Stimulated activated CD4-positive, alpha-beta T cell treated with anti-CD3 and anti-CD28 coated beads, Interleukin-1b, Interleukin-23, amount 100 ng/mL, for 1 hour (primary cell): ENCODE measurements around the gene SLC25A6.
"Not testable (repeated sequence)": the region's sequence is repeated elsewhere in the genome, so short reads cannot be mapped to it uniquely, and the experiment has no call there.

Experiments
- DNase-seq, 2 donors: peaks; one replicate each; pipeline ENCODE4 v3.0.0-alpha.2; 2020; ENCODE audit warnings: low read depth in 2 of 2

The SLC25A6 gene

DNA sequence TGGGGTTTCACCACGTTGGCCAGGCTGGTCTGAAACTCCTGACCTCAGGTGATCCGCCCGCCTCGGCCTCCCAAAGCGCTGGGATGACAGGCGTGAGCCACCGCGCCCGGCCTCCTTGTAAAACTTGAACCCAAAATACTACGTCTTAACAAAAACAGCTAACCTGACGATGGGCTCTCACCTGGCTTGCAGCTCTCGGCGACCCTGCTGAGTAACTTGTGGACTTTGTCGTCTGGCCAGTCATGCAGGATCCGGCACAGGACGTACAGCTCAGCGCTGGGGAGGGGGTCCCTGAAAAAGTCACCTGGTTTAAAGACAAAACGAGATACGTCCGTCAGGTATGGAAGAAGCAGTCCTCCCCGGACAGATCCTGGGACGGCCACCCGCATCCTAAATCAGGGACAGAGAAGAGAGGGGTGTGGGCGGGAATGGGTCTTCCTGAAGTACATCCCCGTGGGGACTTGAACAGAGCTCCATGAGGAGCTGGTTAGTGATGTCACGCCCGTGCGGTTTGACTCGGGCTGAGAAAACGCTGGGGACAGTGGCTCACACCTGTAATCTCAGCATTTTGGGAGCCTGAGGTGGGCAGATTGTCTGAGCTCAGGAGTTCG lies 20.7 kb upstream of the SLC25A6 start:
- no peak for DNase-seq

DNA sequence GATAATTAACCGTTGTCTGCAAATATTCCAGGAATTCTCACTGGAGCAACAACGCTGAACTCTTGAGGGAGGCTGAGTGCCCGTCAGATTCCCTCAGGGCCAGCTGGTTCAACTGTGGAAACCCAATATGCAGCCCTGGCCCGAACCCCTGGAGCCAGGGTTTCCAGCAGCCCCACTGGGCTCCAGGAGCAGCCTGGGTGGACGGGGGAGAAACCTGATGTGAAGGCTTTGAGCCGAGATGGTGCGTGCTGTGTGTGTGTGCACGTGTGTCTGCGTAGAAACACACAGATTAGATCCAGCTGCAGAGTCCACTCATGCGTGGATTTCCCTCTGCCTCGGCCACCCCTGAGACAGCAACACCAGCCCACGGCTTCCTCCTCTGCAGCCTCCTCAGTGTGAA lies 19.4 kb upstream of the SLC25A6 start:
- DNase-seq, result no peak

DNA sequence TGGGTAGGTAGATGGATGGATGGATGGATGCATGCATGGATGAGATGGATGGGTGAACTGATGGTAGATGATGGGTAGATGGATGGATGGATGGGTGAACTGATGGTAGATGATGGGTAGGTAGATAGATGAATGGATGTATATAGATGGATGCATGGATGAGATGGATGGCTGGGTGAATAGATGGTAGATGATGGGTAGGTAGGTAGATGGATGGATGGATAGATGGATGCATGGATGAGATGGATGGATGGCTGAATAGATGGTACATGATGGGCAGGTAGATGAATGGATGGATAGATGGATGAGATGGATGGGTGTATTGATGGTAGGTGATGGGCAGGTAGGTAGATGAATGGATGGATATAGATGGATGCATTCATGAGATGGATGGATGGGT lies 15.1 kb upstream of the SLC25A6 start:
- DNase-seq, result no peak

DNA sequence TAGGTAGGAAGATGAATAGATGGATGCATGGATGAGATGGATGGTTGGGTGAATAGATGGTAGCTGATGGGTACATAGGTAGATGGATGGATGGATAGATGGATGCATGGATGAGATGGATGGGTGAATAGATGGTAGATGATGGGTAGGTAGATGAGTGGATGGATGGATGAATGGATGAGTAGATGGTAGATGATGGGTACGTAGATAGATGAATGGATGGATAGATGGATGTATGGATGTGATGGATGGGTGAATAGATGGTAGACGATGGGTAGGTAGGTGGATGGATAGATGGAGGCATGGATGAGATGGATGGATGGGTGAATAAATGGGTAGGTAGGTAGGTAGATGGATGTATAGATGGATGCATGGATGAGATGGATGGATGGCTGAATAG lies 13.9 kb upstream of the SLC25A6 start:
- DNase-seq, result not testable (repeated sequence)

DNA sequence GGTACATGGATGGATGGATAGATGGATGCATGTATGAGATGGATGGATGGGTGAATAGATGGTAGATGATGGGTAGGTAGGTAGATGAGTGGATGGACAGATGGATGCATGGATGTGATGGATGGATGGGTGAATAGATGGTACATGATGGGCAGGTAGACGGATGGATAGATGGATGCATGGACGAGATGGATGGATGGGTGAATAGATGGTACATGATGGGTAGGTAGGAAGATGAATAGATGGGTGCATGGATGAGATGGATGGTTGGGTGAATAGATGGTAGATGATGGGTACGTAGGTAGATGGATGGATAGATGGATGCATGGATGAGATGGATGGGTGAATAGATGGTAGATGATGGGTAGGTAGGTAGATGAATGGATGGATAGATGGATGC lies 12.0 kb upstream of the SLC25A6 start:
- DNase-seq, result not testable (repeated sequence)

DNA sequence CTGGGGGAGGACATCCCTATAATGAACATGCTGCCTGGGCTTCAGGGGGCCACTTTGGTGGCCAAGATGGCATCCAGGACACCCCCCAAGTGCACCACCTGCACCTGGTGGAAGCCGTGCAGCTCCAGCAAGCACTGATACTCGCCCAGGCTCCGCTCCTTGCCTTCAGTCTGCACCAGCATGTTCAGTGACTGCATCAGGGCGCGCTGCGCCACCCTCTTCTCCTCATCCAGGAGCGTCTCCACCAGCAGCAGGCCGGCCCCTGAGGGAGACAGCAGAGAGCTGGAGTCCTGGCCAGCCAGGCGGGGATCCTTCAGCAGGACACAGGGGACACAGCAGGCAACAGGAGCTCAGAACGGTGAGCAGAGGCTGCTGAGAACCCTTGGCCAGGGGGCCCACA lies 11.3 kb upstream of the SLC25A6 start:
- DNase-seq, result no peak

DNA sequence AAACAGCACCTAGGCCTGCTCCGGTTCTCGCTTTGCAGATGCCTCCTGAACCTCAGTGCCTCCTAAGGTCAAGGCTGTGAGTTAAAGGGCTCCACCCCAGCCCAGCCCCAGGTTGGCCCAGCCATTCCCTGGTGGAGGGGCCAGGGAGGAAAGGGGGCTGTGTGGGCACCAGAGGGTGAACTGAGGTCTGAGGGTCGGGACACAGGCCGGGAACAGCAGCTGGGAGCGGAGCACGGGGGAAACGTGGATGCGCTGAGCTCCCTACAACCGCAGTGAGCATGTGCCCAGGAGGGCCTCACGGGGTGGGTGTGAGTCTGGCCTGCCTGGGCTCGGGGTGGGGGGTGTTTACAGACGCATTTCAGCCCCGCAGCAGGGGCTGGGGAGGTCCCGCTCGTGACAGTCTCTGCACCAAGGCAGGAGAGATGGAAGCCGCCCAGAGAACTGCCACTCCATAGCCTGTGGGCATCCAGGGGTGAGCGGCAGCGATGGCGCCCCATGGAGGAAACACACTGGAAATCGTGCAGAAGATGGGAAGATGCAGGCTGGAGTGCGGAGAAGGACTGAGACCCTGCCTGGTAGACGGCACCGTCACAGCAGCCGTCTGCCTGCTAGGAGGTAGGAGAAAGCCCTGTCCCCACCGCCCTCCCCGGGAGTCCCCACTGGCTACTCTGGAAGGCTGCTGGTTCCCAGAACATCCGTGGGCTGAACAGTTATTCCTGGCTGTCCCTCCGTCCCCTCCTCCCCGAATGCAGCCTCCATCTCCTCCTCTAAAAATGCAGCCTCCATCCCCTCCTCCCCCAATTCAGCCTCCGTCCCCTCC lies 9.9 kb upstream of the SLC25A6 start:
- no peak for DNase-seq

DNA sequence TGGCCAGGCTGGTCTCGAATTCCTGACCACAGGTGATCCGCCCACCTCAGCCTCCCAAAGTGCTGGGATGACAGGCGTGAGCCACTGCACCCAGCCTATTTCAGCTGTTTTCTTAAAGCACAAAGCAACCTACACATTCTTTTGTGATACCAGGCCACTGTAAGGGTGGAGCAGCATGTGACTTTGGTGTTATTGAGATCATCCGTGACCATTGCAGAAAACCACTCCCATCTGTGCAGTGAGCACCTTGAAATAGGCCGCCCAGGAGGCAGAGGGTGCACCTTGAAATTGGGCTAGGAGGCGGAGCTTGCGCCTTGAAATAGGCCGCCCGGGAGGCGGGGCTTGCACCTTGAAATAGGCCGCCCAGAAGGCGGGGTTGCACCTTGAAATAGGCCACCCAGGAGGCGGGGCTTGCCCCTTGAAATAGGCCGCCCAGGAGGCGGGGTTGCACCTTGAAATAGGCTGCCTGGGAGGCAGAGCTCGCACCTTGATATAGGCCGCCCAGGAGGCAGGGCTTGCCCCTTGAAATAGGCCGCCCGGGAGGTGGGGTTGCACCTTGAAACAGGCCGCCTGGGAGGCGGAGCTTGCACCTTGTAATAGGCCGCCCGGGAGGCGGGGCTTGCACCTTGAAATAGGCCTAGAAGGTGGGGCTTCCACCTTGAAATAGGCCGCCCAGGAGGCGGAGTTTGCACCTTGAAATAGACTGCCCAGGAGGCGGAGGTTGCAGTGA lies 9.0 kb upstream of the SLC25A6 start:
- DNase-seq, result no peak

DNA sequence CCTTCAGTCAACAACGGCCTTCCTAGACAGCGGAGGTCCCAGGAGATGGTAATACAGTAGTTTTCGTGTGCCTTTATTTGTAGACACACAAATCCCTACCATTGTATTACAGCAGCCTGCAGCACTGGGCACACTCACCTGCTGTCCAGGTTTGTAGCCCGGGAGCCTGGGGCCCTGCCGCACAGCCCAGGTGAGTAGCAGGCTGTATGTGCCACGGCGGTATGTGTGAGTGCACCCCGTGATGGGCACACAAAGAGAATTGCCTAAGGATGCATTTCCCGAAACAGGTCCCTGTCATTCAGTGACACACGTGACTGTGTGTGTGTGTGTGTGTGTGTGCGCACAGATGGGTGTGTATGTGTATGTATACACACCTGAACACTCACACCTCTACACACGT lies 8.1 kb upstream of the SLC25A6 start:
- no peak for DNase-seq

DNA sequence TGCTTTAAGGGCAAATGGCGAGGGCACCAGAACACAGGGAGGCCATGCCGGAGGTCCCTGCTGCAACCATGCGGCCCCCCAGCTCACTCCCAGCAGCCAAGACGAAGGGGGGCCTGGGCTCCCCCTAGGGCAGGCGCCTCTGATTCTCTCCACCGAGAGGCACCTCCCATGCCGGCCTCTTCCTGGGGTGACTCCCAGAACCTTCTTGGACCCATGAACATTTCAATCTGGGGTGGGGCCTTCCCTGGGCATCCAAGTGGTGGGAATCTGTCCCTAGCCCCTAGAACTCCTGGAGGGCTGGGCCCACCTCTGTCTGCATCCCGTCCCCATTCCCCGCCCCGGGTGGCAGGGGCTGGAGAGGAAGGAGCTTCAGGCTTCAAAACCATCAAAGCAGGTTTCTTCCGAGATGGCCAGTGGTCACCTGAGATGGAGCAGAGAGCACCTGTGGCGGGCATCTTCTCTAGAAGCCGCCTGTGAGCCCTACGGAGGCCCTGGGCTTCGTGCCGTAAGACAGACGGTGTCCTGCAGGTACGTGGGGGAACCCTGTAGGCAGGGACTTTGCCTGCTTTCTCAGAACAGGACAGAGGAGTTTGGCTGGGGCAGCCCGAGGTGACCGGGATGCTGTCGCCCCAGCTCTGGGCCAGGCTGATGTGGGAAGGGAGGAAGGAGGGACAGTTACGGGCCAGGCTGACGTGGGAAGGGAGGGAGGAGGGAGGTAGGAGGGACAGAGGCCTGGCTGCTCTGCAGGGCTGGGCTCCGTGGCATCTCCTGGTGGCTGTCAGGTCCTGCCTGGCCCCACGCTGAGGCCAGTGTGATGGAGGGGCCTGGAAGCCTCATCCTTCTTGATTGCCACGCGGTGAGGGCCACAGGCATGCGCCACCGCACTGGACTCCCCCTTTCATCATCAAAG lies 6.8 kb upstream of the SLC25A6 start:
- no peak for DNase-seq

DNA sequence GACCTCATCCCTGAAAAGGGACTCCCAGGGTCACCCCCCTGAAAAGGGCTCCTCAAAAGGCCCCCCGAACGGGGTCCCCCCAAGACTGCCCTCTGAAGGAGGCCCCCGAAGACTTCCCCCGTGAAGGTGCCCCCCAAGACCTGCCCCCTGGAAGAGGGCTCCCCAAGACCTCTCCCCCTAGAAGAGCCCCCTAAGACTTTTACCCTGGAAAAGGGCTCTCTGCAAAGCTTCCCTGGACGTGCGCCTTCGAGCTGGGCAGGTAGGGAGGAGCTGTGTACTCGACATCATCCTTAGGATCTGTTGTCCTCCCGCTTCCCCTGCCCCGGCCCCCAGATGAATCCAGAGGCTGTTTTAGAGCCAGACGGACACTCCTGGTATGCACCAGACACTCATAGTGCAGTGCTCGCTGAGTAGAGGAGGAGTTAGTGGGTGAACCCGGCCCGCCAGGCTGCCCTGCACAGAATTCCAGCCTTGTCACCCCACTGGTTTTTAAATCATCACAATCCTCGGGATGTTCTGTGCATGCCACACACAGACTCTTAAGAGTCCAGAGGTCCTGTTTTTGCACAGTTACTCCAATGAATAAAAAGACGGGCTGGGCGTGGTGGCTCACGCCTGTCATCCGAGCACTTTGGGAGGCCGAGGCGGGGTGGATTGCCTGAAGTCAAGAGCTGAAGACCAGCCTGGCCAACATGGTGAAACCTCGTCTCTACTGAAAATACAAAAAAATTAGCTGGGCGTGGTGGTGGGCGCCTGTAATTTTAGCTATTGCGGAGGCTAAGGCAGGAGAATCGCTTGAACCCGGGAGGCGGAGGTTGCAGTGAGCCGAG lies 5.7 kb upstream of the SLC25A6 start:
- DNase-seq, result no peak

DNA sequence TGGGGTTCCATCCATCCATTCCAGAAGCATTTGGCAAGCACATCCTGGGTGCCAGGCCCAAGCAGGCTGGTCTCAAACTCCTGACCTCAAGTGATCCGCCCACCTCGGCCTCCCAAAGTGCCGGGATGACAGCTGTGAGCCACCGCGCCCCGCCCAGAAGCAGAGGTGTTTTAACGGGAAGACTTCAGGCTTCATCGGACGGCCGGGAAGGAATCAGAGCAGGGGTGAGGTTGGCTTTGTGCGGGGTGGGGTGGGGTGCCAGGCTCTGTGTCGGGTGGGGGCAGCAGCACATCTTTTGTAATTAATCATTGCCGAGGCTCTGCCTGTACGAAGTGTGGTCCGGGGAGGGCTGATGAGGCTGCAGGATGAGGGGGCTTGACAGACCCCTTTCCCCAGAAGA lies 5.1 kb upstream of the SLC25A6 start:
- no peak for DNase-seq

DNA sequence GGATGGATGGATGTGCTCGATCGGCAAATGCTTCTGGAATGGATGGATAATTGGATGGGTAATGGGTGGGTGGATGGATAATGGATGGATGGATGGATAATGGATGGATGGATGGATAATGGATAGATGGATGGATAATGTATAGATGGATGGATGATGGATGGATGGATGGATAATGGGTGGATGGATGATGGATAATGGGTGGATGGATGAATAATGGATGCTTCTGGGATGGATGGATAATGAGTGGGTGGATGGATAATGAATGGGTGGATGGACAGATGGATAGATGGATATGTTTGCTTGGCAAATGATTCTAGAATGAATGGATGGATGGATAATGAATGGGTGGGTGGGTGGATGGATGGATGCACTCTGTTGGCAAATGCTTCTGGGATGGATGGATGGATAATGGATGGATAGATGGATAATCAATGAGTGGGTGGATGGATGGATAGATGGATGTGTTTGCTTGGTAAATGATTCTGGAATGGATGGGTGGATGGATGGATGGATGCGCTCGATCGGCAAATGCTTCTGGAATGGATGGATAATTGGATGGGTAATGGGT lies 3.8 kb upstream of the SLC25A6 start:
- DNase-seq, result no peak

DNA sequence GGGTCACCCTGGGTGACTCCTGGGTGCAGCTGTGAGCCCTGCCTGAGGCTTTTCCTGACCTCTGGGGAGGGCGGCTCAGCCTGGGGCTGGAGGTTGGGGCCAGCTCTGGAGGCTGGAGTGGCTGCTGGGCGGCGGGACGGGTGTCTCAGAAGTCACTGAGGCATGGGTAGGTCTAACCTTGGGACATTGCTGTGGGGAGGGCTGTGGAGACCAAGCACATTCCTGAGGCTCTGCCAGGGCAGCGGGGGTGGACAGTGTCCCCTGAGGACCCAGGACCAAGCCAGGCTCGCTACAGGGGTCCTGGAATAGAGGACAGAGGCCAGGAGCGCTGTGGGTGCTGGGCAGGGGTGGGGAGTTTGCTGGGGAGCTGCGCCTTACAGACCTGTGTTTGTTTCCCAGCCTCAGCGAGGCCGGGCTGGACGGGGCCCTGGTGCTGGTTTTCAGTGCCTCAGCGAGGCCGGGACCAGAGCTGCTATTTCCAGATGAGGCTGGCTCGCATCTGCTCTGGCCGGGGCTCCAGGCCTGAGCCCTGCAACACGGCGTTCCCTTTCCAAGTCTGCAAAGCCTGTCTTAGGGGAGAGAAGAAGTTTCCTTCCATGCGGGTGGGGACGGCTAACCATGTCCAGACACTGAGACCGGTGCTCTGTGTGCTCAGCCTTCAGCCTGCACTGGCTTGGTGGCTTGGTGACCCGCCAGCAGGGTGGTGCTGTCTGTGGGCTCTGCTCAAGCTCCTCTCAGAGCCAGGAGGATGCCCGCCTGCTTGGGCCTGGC lies 3.0 kb upstream of the SLC25A6 start:
- DNase-seq, result no peak

DNA sequence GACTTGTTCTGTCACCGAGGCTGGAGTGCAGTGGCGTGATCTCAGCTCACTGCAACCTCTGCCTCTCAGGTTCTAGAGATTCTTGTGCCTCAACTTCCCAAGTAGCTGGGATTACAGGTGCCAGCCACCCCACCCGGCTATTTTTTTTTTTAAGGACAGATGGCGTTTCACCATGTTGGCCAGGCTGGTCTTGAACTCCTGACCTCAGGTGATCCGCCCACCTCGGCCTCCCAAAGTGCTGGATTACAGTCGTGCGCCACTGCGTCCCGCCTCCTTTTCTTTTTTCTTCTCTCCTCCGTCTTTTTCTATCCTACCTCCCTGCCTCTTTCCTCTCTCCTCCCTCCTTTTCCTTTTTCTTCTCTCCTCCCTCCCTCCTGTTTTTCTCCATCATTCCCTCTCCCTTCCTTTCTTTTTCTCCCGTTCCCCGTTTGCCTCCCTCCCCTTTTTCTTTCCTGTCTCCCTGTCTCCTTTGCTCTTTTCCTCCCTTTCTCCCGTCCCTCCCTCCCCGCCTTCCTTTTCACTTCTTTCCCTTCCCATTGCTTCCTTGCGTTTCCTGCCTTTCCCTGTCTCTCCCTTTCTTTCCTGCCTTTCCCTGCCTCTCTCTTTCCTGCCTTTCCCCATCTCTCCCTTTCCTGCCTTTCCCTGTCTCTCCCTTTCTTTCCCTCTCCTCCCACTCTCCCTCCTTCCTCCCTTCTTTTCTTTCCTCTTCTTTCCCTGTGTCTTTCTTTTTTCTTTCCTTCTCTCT lies 2.1 kb upstream of the SLC25A6 start:
- no peak for DNase-seq

DNA sequence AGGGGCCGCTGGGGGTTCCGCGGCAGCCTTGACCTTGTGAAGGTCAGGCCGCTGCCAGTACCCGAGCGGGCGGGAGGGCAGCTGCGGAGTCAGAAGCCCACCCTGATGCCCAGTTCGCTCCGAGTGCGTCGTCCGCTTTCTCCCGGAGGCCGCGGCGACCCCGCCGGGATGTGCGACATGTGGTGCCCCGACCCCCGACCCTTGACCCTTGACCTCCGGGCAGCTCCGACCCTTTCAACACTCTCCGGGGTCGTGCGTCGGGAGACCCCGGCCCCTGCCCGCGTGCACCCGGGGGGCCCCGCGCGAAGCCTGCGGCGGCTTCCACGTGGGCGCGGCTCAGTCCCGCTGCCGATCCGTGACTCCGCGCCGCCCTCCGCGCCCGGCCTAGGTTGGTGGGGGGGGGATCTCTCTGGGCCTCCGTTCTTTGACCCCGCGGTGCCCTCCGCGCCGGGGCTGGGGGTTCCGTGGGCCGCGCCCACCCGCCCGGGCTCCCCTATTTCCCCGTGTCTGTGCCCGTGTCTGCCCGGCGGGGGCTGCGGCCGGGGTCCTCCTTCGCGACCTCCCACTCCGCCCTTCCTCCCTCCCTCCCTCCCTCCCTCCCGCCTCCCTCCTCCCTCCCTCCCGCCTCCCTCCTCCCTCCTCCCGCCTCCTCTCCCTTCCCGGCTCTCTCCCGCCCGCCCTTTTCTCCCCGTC lies 609 bp upstream of the SLC25A6 start:
- DNase-seq, result peak in 1 of 2 donors; percentile 35

DNA sequence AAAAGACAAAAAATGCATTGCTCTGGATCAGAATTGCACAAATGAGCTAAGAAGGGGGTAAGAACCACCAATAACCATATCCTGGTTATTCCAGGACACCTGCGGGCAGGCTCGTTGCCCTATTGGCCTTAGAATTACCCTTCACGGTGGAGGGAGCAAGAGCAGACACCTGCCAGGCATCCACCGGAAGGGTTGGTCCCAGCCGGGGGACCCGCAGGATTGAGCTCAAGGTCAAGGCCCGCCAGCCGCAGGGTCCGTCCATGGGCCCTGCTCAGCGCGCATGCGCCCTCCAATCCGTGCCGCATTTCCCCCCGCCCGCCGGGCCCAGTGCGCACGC lies 575 bp downstream of the SLC25A6 start:
- no peak for DNase-seq

DNA sequence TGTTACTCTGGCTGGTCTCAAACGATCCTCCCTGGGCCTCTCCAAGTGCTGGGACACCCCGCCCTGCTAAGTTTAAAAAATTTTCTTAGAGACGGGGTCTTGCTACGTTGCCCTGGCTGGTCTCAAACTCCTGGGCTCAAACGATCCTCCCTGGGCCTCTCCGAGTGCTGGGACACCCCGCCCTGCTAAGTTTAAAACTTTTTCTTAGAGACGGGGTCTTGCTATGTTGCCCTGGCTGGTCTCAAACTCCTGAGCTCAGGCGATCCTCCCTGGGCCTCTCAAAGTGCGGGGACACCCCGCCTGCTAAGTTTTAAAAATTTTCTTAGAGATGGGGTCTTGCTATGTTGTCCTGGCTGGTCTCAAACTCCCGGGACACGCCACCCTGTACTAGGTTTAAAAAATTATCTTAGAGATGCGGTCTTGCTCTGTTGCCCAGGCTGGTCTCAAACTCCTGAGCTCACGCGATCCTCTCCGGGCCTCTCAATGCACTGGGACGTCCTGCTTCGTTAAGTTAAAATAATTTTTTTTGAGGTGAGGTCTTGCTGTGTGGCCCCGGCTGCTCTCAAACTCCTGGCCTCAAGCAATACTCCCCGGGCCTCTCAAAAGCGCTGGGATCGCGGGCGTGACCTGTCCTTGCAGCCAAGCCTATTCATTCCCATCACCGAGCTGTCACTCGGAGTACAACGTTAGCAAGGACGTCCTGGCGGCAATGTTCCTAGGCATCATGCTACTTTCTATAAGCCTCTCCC lies 1.1 kb downstream of the SLC25A6 start:
- DNase-seq, result no peak
